HEK293T (cell line): ENCODE results near the gene PRKACB.

Source experiments
- CTCF ChIA-PET: fragments of 350-600 bp; formaldehyde crosslinking; extraction: SDS; loops from one replicate; lab custom pipeline; 2021; ENCODE audit warnings: antibody characterized with exemption, inconsistent platforms; lab: Yijun Ruan, JAX
- POLR2A ChIA-PET: fragments of 350-600 bp; formaldehyde crosslinking; extraction: SDS; loops from one replicate; lab custom pipeline; 2020; ENCODE audit warnings: antibody characterized with exemption, inconsistent platforms; lab: Yijun Ruan, JAX
- DNase-seq: peaks from one replicate; pipeline ENCODE4 v3.0.0; 2012; ENCODE audit warnings: mixed read lengths; ENCODE audit errors: extremely low spot score
- ARNT ChIP-seq: fragments of 450-650 bp; IDR thresholded peaks from 2 replicates; pipeline ENCODE4 v1.6.1; 2017; ENCODE audit warnings: mild to moderate bottlenecking
- BHLHE40 ChIP-seq: fragments of 450-650 bp; IDR thresholded peaks from 2 replicates; pipeline ENCODE4 v1.6.1; 2016; ENCODE audit warnings: mild to moderate bottlenecking, moderate library complexity, borderline replicate concordance
- CTBP1 ChIP-seq: fragments of 450-650 bp; IDR thresholded peaks from 2 replicates; pipeline ENCODE4 v1.6.1; 2016; ENCODE audit warnings: borderline replicate concordance
- ELF4 ChIP-seq: fragments of 450-650 bp; IDR thresholded peaks from 2 replicates; pipeline ENCODE4 v1.6.1; 2017; ENCODE audit warnings: antibody characterized with exemption
- FOXA1 ChIP-seq: fragments of 450-650 bp; IDR thresholded peaks from 2 replicates; pipeline ENCODE4 v1.6.1; 2016; ENCODE audit warnings: mild to moderate bottlenecking
- FOXK2 ChIP-seq: fragments of 450-650 bp; IDR thresholded peaks from 2 replicates; pipeline ENCODE4 v1.6.1; 2016; ENCODE audit warnings: mild to moderate bottlenecking
- FOXM1 ChIP-seq: fragments of 450-650 bp; IDR thresholded peaks from 2 replicates; pipeline ENCODE4 v1.6.1; 2017; ENCODE audit warnings: mild to moderate bottlenecking, borderline replicate concordance
- HDGF ChIP-seq: fragments of 450-650 bp; IDR thresholded peaks from 2 replicates; pipeline ENCODE4 v1.6.1; 2017; ENCODE audit warnings: antibody characterized with exemption, borderline replicate concordance
- L3MBTL2 ChIP-seq: fragments of 450-650 bp; conservative IDR thresholded peaks from 2 replicates; pipeline ENCODE4 v1.6.1; 2016; ENCODE audit warnings: mild to moderate bottlenecking
- LEF1 ChIP-seq: fragments of 450-650 bp; IDR thresholded peaks from 2 replicates; pipeline ENCODE4 v1.6.1; 2017; ENCODE audit warnings: mild to moderate bottlenecking, borderline replicate concordance
- NFRKB ChIP-seq: fragments of 450-650 bp; IDR thresholded peaks from 2 replicates; pipeline ENCODE4 v1.6.1; 2016; ENCODE audit warnings: mild to moderate bottlenecking, moderate library complexity
- SP1 ChIP-seq: fragments of 450-650 bp; IDR thresholded peaks from 2 replicates; pipeline ENCODE4 v1.6.1; 2017
- SUZ12 ChIP-seq: fragments of 450-650 bp; IDR thresholded peaks from 2 replicates; pipeline ENCODE4 v1.6.1; 2016; ENCODE audit warnings: mild to moderate bottlenecking
- TARDBP ChIP-seq: fragments of 450-650 bp; IDR thresholded peaks from 2 replicates; pipeline ENCODE4 v1.6.1; 2016
- ZNF384 ChIP-seq: fragments of 450-650 bp; IDR thresholded peaks from 2 replicates; pipeline ENCODE4 v1.6.1; 2016
- TF ChIP-seq, protein P1 (sequence below): fragments of 450-650 bp; IDR thresholded peaks from 2 replicates; pipeline ENCODE4 v1.6.1; 2016

Gene PRKACB

DNA sequence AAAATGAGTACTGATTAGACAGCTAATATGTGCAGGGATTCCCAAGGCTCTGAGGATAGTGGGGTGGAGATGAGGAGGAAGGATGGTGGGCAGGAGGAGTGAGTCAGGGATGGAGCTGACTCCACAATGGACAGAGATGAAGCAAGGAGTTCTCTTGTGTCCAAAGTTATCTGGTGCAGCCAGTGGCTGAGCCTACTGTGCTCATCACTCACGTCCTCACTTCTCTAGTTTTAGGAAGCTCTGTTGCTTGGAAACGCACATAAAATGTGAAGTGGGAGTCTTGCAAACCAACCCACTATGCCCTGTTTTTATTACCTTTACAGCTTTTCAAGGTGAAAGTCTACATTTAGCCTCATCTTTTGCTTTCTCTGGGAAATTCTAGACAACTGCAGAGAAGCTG lies 120.9 kb downstream of the PRKACB start:
- TF ChIP-seq HDGF (no peak), ARNT (no peak)
- CTCF ChIA-PET: interaction anchor here (0.8 kb wide), 1 partner anchor 169 kb away, joined by 3 read pairs; no protein-coding TSS in a partner anchor
- DNase-seq: no peak
- POLR2A ChIA-PET: interaction anchor here (1.2 kb wide), 1 partner anchor 33 kb away, joined by 3 read pairs; no protein-coding TSS in a partner anchor

DNA sequence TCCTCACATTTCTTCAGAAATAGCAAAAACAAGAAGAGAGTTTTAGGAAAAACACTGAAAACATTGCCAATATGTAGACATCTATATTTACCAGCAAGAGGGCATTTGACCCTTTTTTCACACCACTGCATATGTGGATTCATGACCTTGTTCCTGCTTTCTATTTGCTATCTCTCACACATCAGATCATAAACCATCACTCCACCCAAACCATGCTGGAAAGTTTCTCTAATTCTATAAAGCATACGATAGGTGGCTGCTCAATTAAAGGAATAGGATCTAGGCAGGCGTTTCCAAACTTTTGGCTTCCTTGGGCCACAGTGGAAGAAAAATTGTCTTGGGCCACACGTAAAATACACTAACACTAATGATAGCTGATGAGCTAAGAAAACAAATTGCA lies 121.8 kb downstream of the PRKACB start:
- ChIA-PET CTCF (no interaction called here), POLR2A (no interaction called here)
- DNase-seq: no peak
- TF ChIP-seq ELF4 (no peak), SUZ12 (no peak), SP1 (no peak), BHLHE40 (no peak), HDGF (no peak), FOXA1 (no peak), TARDBP (no peak), FOXM1 (no peak), CTBP1 (no peak), L3MBTL2 (no peak), FOXK2 (no peak), ZNF384 (no peak), ARNT (no peak), NFRKB (no peak), LEF1 (no peak)
- TF ChIP-seq, protein P1, sequence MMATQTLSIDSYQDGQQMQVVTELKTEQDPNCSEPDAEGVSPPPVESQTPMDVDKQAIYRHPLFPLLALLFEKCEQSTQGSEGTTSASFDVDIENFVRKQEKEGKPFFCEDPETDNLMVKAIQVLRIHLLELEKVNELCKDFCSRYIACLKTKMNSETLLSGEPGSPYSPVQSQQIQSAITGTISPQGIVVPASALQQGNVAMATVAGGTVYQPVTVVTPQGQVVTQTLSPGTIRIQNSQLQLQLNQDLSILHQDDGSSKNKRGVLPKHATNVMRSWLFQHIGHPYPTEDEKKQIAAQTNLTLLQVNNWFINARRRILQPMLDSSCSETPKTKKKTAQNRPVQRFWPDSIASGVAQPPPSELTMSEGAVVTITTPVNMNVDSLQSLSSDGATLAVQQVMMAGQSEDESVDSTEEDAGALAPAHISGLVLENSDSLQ: no peak

DNA sequence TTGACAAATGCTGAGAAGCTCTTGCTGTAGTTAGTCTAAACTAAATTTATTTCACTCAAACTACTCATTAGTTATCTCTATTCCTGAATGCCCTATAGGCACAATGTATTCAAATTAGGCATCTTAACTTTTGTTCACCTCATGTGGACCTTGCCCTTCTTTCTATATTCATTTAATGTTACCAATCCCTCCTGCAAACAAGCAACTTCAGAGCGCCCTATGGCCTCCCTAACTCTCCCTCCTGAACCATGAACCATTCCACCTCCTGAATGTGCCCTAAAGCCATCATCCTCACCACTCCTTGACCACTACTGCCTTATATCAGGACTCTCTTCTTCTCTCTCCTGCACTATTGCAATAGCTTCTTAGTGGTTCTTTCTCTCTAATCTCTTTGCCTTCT lies 122.7 kb downstream of the PRKACB start:
- TF ChIP-seq CTBP1 (no peak), TARDBP (no peak), SUZ12 (no peak), BHLHE40 (no peak), LEF1 (no peak), FOXM1 (no peak), FOXA1 (no peak), FOXK2 (no peak)
- TF ChIP-seq, protein P1: no peak
- ChIA-PET POLR2A (no interaction called here), CTCF (no interaction called here)
- DNase-seq: no peak

DNA sequence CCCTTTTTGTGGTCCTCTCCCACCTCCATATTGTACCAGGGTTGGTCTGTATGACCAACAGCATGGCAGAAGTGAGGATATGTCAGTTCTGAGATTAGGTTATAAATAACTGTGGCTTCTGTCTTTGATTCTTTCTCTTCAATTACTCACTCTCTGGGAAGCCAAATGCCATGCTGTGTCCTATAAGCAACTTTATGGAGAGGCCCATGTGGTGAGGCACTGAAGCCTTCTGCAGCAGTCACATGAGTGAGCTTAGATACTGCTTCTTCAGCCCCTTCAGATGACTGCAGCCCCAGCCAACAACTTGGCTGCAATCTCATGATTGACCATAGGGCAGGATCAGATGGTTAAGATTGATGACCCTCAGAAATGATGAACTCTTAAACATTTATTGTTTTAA lies 123.4 kb downstream of the PRKACB start:
- no peak for DNase-seq
- TF ChIP-seq SUZ12: no peak
- TF ChIP-seq, protein P1: no peak
- no peak for TF ChIP-seq FOXK2
- no peak for TF ChIP-seq ARNT
- TF ChIP-seq CTBP1: no peak
- no peak for TF ChIP-seq TARDBP
- TF ChIP-seq L3MBTL2: no peak
- TF ChIP-seq BHLHE40: no peak
- TF ChIP-seq SP1: no peak
- no peak for TF ChIP-seq HDGF
- no peak for TF ChIP-seq NFRKB
- TF ChIP-seq LEF1: no peak
- ChIA-PET CTCF (no interaction called here), POLR2A (no interaction called here)

DNA sequence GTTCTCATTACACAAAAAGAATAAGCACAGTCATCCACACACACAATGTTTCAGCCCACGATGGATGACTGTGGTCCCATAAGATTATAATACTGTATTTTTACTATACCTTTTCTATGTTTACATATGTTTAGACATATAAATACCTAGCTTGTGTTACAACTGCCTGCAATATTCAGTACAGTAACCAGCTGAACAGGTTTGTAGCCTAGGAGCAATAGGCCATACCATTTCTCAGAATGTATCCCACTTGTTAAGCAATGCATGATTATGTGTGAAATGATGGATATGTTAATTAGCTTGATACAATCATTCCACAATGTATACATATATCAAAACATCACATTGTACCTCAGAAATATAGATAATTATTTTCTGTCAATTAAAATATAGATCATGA lies 124.3 kb downstream of the PRKACB start:
- ChIA-PET POLR2A (no interaction called here), CTCF (no interaction called here)
- no peak for DNase-seq
- no peak for TF ChIP-seq HDGF
- TF ChIP-seq CTBP1: no peak
- no peak for TF ChIP-seq LEF1
- no peak for TF ChIP-seq L3MBTL2
- TF ChIP-seq TARDBP: no peak
- no peak for TF ChIP-seq SP1
- no peak for TF ChIP-seq FOXK2

DNA sequence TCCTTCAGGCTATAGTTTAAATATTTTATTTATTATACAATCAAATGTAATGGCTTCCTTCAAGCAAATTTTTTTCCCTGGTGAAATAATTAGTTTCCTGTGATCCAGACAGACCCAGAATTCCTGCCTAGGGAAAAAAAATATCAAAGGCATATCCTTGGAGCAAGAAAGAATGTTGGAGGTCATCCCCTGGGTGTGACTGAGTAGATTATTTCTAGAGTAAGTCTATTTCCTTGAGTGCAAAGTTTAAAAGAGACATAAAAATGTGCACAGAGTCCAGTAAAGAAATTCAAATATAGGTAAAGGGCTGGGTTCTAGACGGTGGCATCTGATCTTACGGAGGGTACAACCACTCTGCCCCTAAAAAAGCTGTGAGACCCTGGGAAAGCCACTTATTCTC lies 125.2 kb downstream of the PRKACB start:
- ChIA-PET POLR2A (no interaction called here), CTCF (no interaction called here)
- no peak for DNase-seq
- TF ChIP-seq LEF1: no peak

DNA sequence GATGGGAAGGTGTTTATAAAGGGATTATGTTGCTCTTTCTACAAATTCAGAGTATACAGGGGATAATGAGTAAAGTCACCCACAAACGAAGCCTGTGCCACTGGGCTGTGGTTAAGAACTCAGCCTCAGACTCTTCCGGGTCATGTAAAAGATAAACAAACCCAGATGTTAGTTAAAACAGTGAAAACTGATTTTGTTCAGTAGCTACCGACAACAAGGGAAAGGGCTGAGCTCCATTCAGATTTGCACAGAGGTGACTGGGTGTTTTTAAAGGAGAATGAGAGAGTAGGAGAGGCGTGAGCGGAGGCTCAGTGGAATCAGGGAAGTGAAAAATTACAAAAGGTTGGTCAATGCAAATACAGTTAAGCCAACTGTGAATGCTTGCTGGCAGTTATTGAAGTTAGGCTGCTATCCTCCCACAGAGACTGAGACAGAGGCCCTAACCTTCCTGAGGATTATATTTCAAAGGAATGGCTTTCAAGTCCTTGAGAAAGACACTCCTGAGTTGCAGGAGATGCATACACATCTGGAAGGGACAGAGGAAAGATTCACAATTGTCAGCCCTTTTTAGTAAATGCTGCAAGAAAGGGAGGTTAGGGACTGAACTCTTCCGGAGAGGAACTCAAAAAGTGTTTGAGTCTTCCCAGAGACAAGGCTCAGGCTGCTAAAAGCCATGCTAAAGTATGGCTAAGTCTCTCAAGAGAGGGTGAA lies 127.5 kb downstream of the PRKACB start:
- TF ChIP-seq ELF4: no peak
- TF ChIP-seq, protein P1: no peak
- TF ChIP-seq LEF1: no peak
- TF ChIP-seq SP1: no peak
- TF ChIP-seq CTBP1: no peak
- no peak for TF ChIP-seq HDGF
- TF ChIP-seq BHLHE40: no peak
- no peak for TF ChIP-seq ARNT
- TF ChIP-seq FOXK2: no peak
- no peak for TF ChIP-seq NFRKB
- DNase-seq: no peak
- POLR2A ChIA-PET: no interaction called here
- CTCF ChIA-PET: no interaction called here
